HepG2 (cell line): ENCODE data around the gene TMEM200A. TPM values are rescaled to one million over a fixed set of nuclear protein-coding genes. Genes with fewer than 3 reads are reported as not detected.

Experiments
- AKAP8 ChIP-seq: sonication (generic); formaldehyde crosslinking; IDR thresholded peaks from 2 replicates; pipeline ENCODE4 v1.5.1; 2020; ENCODE audit warnings: mild to moderate bottlenecking, missing genetic modification reagents
- ARID3A ChIP-seq: IDR thresholded peaks from 2 replicates; pipeline ENCODE4 v1.6.1; 2012; ENCODE audit warnings: low read depth, low read length, improper control_type of control experiment
- HMG20B ChIP-seq: conservative IDR thresholded peaks from 2 replicates; pipeline ENCODE4 v1.6.1; 2016; ENCODE audit warnings: missing genetic modification reagents, missing compliant biosample characterization
- IKZF1 ChIP-seq: fragments of 450-650 bp; IDR thresholded peaks from 2 replicates; pipeline ENCODE4 v1.7.1; 2016
- IRX3 ChIP-seq: sonication (generic); formaldehyde crosslinking; IDR thresholded peaks from 2 replicates; pipeline ENCODE4 v1.8.1; 2023; ENCODE audit warnings: mild to moderate bottlenecking, low read depth, missing genetic modification reagents, borderline replicate concordance
- ISX ChIP-seq: sonication (generic); formaldehyde crosslinking; conservative IDR thresholded peaks from 2 replicates; pipeline ENCODE4 v1.5.0; 2020; ENCODE audit warnings: missing genetic modification reagents
- JUND ChIP-seq: sonication (generic); formaldehyde crosslinking; IDR thresholded peaks from 2 replicates; pipeline ENCODE4 v1.8.0; 2022; ENCODE audit warnings: mild to moderate bottlenecking, missing genetic modification reagents
- MEIS1 ChIP-seq: sonication (generic); formaldehyde crosslinking; IDR thresholded peaks from 2 replicates; pipeline ENCODE4 v1.9.0; 2021; ENCODE audit warnings: mild to moderate bottlenecking, missing genetic modification reagents, moderate library complexity, borderline replicate concordance
- NCOR1 ChIP-seq: fragments of 200-600 bp; sonication (generic); IDR thresholded peaks from 2 replicates; pipeline ENCODE4 v1.7.0; 2017; ENCODE audit warnings: antibody characterized with exemption, low read length, borderline replicate concordance
- NR0B2 ChIP-seq: sonication (generic); formaldehyde crosslinking; IDR thresholded peaks from 2 replicates; pipeline ENCODE4 v1.4.0; 2020; ENCODE audit warnings: mild to moderate bottlenecking, missing genetic modification reagents
- PAX8 ChIP-seq: sonication (generic); formaldehyde crosslinking; IDR thresholded peaks from 2 replicates; pipeline ENCODE4 v1.8.0; 2022; ENCODE audit warnings: mild to moderate bottlenecking, missing genetic modification reagents, borderline replicate concordance
- PPARG ChIP-seq: conservative IDR thresholded peaks from 2 replicates; pipeline ENCODE4 v1.6.1; 2016; ENCODE audit warnings: missing biosample characterization, missing genetic modification reagents
- RARA ChIP-seq: IDR thresholded peaks from 2 replicates; pipeline ENCODE4 v1.6.1; 2016; ENCODE audit warnings: missing genetic modification reagents, missing compliant biosample characterization
- TBL1XR1 ChIP-seq: fragments of 150-350 bp; IDR thresholded peaks from 2 replicates; pipeline ENCODE4 v1.6.1; 2014; ENCODE audit warnings: borderline replicate concordance, low read length; ENCODE audit not compliant: partially characterized antibody
- YEATS2 ChIP-seq: sonication (generic); formaldehyde crosslinking; IDR thresholded peaks from 2 replicates; pipeline ENCODE4 v1.4.0; 2020; ENCODE audit warnings: missing genetic modification reagents, borderline replicate concordance
- ZBTB44 ChIP-seq: sonication (generic); formaldehyde crosslinking; IDR thresholded peaks from 2 replicates; pipeline ENCODE4 v1.4.0; 2020; ENCODE audit warnings: missing genetic modification reagents
- ZFP82 ChIP-seq: sonication (generic); formaldehyde crosslinking; IDR thresholded peaks from 2 replicates; pipeline ENCODE4 v1.5.1; 2020; ENCODE audit warnings: mild to moderate bottlenecking, missing genetic modification reagents, borderline replicate concordance
- ZNF317 ChIP-seq: sonication (generic); formaldehyde crosslinking; IDR thresholded peaks from 2 replicates; pipeline ENCODE4 v1.5.0; 2020; ENCODE audit warnings: mild to moderate bottlenecking, missing genetic modification reagents
- ZNF44 ChIP-seq: sonication (generic); formaldehyde crosslinking; IDR thresholded peaks from 2 replicates; pipeline ENCODE4 v1.5.1; 2020; ENCODE audit warnings: mild to moderate bottlenecking, missing genetic modification reagents
- ZNF530 ChIP-seq: sonication (generic); formaldehyde crosslinking; IDR thresholded peaks from 2 replicates; pipeline ENCODE4 v1.5.0; 2020; ENCODE audit warnings: low read depth, mild to moderate bottlenecking, missing genetic modification reagents
- ZNF672 ChIP-seq: sonication (generic); formaldehyde crosslinking; IDR thresholded peaks from 2 replicates; pipeline ENCODE4 v1.8.1; 2022; ENCODE audit warnings: missing genetic modification reagents
- ZNF775 ChIP-seq: sonication (generic); formaldehyde crosslinking; IDR thresholded peaks from 2 replicates; pipeline ENCODE4 v1.4.0; 2020; ENCODE audit warnings: missing genetic modification reagents, mild to moderate bottlenecking, moderate library complexity, borderline replicate concordance
- polyA plus RNA-seq, 8 experiments: library from polyadenylated mRNA; depleted of rRNA in 3 of 8; stranded (reverse) in 7 of 8; unstranded in 1 of 8; fragments of >200 nt; fragmentation: Illumina TruSeq in 4 of 8; extraction: Trizol in 4 of 8; gene quantifications; 2 replicates each; pipeline versions ENCODE4 v1.2.1 to v1.2.3, GENCODE V29; 2011 to 2016; ENCODE audit warnings: low read depth in 4 of 8, missing spikeins in 1 of 8, mixed read lengths in 1 of 8; ENCODE audit not compliant: insufficient read depth in 1 of 8
- total RNA-seq, 5 experiments: library from RNA; depleted of rRNA; stranded (reverse); fragments of >200 nt; fragmentation: Illumina TruSeq; extraction: Trizol; gene quantifications; 2 replicates each; pipeline ENCODE4 v1.2.3, GENCODE V29; 2016; ENCODE audit warnings: low read depth in 1 of 5
- TF ChIP-seq, protein P1 (sequence below): sonication (generic); formaldehyde crosslinking; IDR thresholded peaks from 2 replicates; pipeline ENCODE4 v1.8.0; 2022; ENCODE audit warnings: mild to moderate bottlenecking, missing genetic modification reagents; ENCODE audit not compliant: insufficient replicate concordance
- TF ChIP-seq, protein P2 (sequence below): IDR thresholded peaks from 2 replicates; pipeline ENCODE4 v1.6.1; 2016; ENCODE audit warnings: low read depth, control low read depth

Gene TMEM200A
- total and polyA plus RNA-seq, 2 of the 13 experiments (the other 11 are each of a cell fraction or from before 2014, with no cell fraction given): 0.34 TPM; not detected in 1

DNA sequence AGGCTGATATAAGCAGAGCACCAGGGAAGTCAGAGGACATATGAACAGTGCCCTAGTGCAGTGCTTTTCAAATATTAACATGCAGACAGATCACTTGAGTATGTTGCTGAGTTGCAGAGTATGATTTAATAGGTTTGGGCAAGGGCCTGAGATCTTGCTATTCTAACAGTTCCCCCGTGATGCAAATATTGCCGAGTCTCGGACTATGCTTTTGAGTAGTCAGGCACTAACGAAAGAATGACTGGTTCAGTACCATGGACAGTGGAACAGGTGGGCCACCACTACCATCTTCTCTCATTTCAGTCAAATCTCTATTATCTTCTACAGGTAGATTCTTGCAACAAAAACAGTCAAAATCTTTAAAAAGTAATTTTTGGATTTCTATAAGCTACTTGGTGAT, 3.7 kb upstream of the TMEM200A start (continued):
- TF ChIP-seq, protein P1, sequence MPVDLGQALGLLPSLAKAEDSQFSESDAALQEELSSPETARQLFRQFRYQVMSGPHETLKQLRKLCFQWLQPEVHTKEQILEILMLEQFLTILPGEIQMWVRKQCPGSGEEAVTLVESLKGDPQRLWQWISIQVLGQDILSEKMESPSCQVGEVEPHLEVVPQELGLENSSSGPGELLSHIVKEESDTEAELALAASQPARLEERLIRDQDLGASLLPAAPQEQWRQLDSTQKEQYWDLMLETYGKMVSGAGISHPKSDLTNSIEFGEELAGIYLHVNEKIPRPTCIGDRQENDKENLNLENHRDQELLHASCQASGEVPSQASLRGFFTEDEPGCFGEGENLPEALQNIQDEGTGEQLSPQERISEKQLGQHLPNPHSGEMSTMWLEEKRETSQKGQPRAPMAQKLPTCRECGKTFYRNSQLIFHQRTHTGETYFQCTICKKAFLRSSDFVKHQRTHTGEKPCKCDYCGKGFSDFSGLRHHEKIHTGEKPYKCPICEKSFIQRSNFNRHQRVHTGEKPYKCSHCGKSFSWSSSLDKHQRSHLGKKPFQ (CRISPR knock-in tag): peak; percentile 37
- TF ChIP-seq ZNF672: no peak
- TF ChIP-seq YEATS2: peak; percentile 30; the same call in 1 of the 2 replicates
- TF ChIP-seq NR0B2 (CRISPR knock-in tag): no peak
- peak; percentile 62; the same call in 1 of the 2 replicates for TF ChIP-seq IRX3
- no peak for TF ChIP-seq PAX8 (CRISPR knock-in tag)
- peak; percentile 38; the same call in 1 of the 2 replicates for TF ChIP-seq ZNF317 (CRISPR knock-in tag)
- TF ChIP-seq IKZF1: no peak
- no peak for TF ChIP-seq MEIS1 (CRISPR knock-in tag)
- TF ChIP-seq RARA (CRISPR knock-in tag): peak; percentile 52
- TF ChIP-seq NCOR1: no peak
- no peak for TF ChIP-seq ZNF530
- peak; percentile 74; the same call in 1 of the 2 replicates for TF ChIP-seq ZBTB44 (CRISPR knock-in tag)
- TF ChIP-seq PPARG (CRISPR knock-in tag): peak; percentile 41; the same call in 1 of the 2 replicates
- no peak for TF ChIP-seq ZFP82 (CRISPR knock-in tag)
- TF ChIP-seq ARID3A: no peak
- TF ChIP-seq JUND (CRISPR knock-in tag): no peak
- TF ChIP-seq AKAP8 (CRISPR knock-in tag): no peak
- TF ChIP-seq, protein P2, sequence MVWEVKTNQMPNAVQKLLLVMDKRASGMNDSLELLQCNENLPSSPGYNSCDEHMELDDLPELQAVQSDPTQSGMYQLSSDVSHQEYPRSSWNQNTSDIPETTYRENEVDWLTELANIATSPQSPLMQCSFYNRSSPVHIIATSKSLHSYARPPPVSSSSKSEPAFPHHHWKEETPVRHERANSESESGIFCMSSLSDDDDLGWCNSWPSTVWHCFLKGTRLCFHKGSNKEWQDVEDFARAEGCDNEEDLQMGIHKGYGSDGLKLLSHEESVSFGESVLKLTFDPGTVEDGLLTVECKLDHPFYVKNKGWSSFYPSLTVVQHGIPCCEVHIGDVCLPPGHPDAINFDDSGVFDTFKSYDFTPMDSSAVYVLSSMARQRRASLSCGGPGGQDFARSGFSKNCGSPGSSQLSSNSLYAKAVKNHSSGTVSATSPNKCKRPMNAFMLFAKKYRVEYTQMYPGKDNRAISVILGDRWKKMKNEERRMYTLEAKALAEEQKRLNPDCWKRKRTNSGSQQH (CRISPR knock-in tag): 0 out of 2 replicates have a peak, but pooled peaks have one; percentile 66
- TF ChIP-seq ISX (CRISPR knock-in tag): no peak
- TF ChIP-seq ZNF44 (CRISPR knock-in tag): no peak
- TF ChIP-seq TBL1XR1: no peak
- 0 out of 2 replicates have a peak, but pooled peaks have one; percentile 38 for TF ChIP-seq HMG20B
- TF ChIP-seq ZNF775 (CRISPR knock-in tag): no peak
